ENCODE data around the gene UBE3D.

UBE3D gene

DNA sequence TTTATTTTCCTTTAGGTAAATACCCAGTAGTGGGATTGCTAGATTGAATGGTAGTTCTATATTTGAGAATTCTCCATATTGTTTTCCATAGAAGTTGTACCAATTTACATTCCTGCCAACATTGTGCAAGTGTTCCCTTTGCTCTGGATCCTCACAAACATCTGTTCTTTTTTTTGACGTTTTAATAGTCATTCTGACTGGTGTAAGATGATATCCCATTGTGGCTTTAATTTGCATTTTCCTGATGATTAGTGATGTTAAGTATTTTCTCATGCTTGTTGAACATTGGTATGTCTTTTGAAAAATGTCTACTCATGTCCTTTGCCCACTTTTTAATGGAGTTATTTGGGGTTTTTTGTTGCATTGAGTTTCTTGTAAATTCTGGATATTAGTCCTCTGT lies 85.6 kb downstream of the UBE3D start:
- Histone ChIP-seq H3K27ac (ENCODE audit: low read depth, low read length, poor library complexity, severe bottlenecking) (no peak overlapping the region), H3K27me3 (ENCODE audit: insufficient read depth, low read length) (no peaks in the 10 kb centered on the region), H2AFZ (ENCODE audit: low read length) (no peak overlapping the region), H3K79me2 (ENCODE audit: insufficient read depth, low read length) (no peaks in the 10 kb centered on the region), H3K4me2 (ENCODE audit: low read length) (no peak overlapping the region), H3K9me3 (ENCODE audit: low read length) (no peaks in the 10 kb centered on the region), H3K9ac (ENCODE audit: low read length) (no peak overlapping the region), H4K20me1 (ENCODE audit: insufficient read depth, low read length) (no peaks in the 10 kb centered on the region), H3K9me2 (ENCODE audit: low read depth, low read length) (no peaks in the 10 kb centered on the region; the same call in 1 of the 2 replicates), H3K4me1 (ENCODE audit: insufficient read depth, low read length, severe bottlenecking) (no peaks in the 10 kb centered on the region), H3K36me3 (ENCODE audit: insufficient read depth, low read length) (peaks cover 5% of the 10 kb centered on the region), H3F3A (ENCODE audit: insufficient read depth, low read length) (no peaks in the 10 kb centered on the region), H3K4me3 (ENCODE audit: low read depth, low read length, poor library complexity, severe bottlenecking) (no peak overlapping the region)
- TF ChIP-seq, protein P1, sequence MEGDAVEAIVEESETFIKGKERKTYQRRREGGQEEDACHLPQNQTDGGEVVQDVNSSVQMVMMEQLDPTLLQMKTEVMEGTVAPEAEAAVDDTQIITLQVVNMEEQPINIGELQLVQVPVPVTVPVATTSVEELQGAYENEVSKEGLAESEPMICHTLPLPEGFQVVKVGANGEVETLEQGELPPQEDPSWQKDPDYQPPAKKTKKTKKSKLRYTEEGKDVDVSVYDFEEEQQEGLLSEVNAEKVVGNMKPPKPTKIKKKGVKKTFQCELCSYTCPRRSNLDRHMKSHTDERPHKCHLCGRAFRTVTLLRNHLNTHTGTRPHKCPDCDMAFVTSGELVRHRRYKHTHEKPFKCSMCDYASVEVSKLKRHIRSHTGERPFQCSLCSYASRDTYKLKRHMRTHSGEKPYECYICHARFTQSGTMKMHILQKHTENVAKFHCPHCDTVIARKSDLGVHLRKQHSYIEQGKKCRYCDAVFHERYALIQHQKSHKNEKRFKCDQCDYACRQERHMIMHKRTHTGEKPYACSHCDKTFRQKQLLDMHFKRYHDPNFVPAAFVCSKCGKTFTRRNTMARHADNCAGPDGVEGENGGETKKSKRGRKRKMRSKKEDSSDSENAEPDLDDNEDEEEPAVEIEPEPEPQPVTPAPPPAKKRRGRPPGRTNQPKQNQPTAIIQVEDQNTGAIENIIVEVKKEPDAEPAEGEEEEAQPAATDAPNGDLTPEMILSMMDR (IDR thresholded peaks at IDR 0.05; ENCODE audit: low read length) = no peak
- no peak for TF ChIP-seq EZH2 (IDR thresholded peaks at IDR 0.05; ENCODE audit: borderline replicate concordance, low read length)

DNA sequence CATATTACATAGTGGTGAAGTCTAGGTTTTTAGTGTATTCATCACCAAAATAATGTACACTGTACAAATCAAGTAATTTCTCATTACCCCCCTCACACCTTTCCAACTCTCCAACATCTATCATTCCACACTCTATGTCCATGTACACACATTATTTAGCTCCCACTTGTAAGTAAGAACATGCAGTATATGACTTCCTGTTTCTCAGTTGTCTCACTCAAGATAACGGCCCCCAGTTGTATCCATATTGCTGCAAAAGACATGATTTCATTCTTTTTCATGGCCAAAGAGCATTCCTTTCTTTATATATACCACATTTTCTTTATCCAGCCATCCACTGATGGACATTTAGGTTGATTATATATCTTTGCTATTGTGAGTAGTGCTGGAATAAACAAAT lies 86.0 kb downstream of the UBE3D start:
- no peak overlapping the region for H3K4me3 ChIP-seq (ENCODE audit: low read depth, low read length, poor library complexity, severe bottlenecking)

DNA sequence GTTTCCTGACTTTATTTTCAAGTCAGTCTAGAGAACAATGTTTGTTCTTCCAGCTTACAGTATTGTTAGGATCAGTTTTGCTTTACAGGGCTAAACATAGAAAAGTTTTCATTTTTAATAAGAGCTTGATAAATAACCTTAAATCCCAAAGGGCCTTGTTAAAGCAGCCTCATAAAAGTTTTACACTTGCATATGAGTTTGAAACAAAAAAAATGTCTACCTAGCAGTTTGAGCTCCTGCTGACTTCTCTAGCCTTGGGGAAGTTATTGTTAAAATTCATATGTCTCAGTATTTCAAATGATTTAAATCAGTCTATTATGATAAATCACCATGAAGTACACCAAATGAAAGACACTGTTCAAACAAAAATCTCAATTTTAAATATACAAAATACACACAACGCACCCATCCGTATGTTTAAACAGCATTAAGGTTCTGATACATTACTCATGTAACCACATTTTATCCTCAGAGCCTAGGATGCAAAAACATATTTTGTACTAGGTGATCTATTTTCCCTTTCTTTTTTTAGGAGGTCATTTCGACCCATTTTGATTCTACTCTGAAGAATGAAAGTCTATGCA lies 87.2 kb downstream of the UBE3D start:
- no peaks in the 10 kb centered on the region for H3K4me1 ChIP-seq (ENCODE audit: insufficient read depth, low read length, severe bottlenecking)
- H4K20me1 ChIP-seq (ENCODE audit: insufficient read depth, low read length) = no peaks in the 10 kb centered on the region
- TF ChIP-seq, protein P1 (IDR thresholded peaks at IDR 0.05; ENCODE audit: low read length) = no peak
- peaks cover 5% of the 10 kb centered on the region for H3K36me3 ChIP-seq (ENCODE audit: insufficient read depth, low read length)
- H3K4me2 ChIP-seq (ENCODE audit: low read length) = no peak overlapping the region
- H2AFZ ChIP-seq (ENCODE audit: low read length) = no peak overlapping the region
- no peaks in the 10 kb centered on the region for H3F3A ChIP-seq (ENCODE audit: insufficient read depth, low read length)
- no peaks in the 10 kb centered on the region for H3K27me3 ChIP-seq (ENCODE audit: insufficient read depth, low read length)
- H3K9me2 ChIP-seq (ENCODE audit: low read depth, low read length) = no peaks in the 10 kb centered on the region
- no peak overlapping the region for H3K4me3 ChIP-seq (ENCODE audit: low read depth, low read length, poor library complexity, severe bottlenecking)
- no peak overlapping the region for H3K9ac ChIP-seq (ENCODE audit: low read length)
- H3K27ac ChIP-seq (ENCODE audit: low read depth, low read length, poor library complexity, severe bottlenecking) = no peak overlapping the region
- no peaks in the 10 kb centered on the region for H3K9me3 ChIP-seq (ENCODE audit: low read length)
- no peaks in the 10 kb centered on the region for H3K79me2 ChIP-seq (ENCODE audit: insufficient read depth, low read length)

More for the DNA sequence above, 86.0 kb downstream of the UBE3D start:
- H2AFZ ChIP-seq (ENCODE audit: low read length) = no peak overlapping the region
- H3K27ac ChIP-seq (ENCODE audit: low read depth, low read length, poor library complexity, severe bottlenecking) = no peak overlapping the region
- H3K4me2 ChIP-seq (ENCODE audit: low read length) = no peak overlapping the region
- H3K9me3 ChIP-seq (ENCODE audit: low read length) = no peaks in the 10 kb centered on the region
- no peaks in the 10 kb centered on the region for H3K4me1 ChIP-seq (ENCODE audit: insufficient read depth, low read length, severe bottlenecking)
- H3K36me3 ChIP-seq (ENCODE audit: insufficient read depth, low read length) = peaks cover 5% of the 10 kb centered on the region
- H3K27me3 ChIP-seq (ENCODE audit: insufficient read depth, low read length) = no peaks in the 10 kb centered on the region
- TF ChIP-seq, protein P1 (IDR thresholded peaks at IDR 0.05; ENCODE audit: low read length) = no peak
- TF ChIP-seq EZH2 (IDR thresholded peaks at IDR 0.05; ENCODE audit: borderline replicate concordance, low read length) = no peak
- H3K9me2 ChIP-seq (ENCODE audit: low read depth, low read length) = no peaks in the 10 kb centered on the region; the same call in 1 of the 2 replicates
- H3K9ac ChIP-seq (ENCODE audit: low read length) = no peak overlapping the region
- no peaks in the 10 kb centered on the region for H3F3A ChIP-seq (ENCODE audit: insufficient read depth, low read length)
- H3K79me2 ChIP-seq (ENCODE audit: insufficient read depth, low read length) = no peaks in the 10 kb centered on the region
- H4K20me1 ChIP-seq (ENCODE audit: insufficient read depth, low read length) = no peaks in the 10 kb centered on the region
